GM23338 (cell line): ENCODE data around the gene HDAC9.

Experiments used
- CTCF ChIP-seq, 2 experiments: fragments of 200-600 bp in 1 of 2; sonication (generic) in 1 of 2; conservative IDR thresholded peaks; 2 replicates each; pipeline versions ENCODE4 v1.5.1 to v1.6.1; 2016 to 2017; ENCODE audit warnings: antibody characterized with exemption in 2 of 2, low read depth in 2 of 2, mild to moderate bottlenecking in 2 of 2, moderate library complexity in 1 of 2
- EZH2 ChIP-seq: fragments of 200-600 bp; sonication (generic); IDR thresholded peaks from one replicate; pipeline ENCODE4 v1.8.0; 2017; ENCODE audit warnings: antibody characterized with exemption, mild to moderate bottlenecking, low read depth; ENCODE audit not compliant: unreplicated experiment
- EZH2phosphoT487 ChIP-seq: fragments of 200-600 bp; sonication (generic); IDR thresholded peaks from one replicate; pipeline ENCODE4 v1.8.1; 2018; ENCODE audit warnings: antibody characterized with exemption; ENCODE audit not compliant: unreplicated experiment
- REST ChIP-seq: IDR thresholded peaks from one replicate; pipeline ENCODE4 v1.6.1; 2018; ENCODE audit warnings: antibody characterized with exemption; ENCODE audit not compliant: unreplicated experiment

GRCh38 chr7:18547509-18548187 is 52.1 kb downstream of the HDAC9 start:
- no peak for TF ChIP-seq CTCF (conservative IDR thresholded peaks at IDR 0.05; ENCODE audit: low read depth in 2 of 2)
- no peak for TF ChIP-seq EZH2
- TF ChIP-seq EZH2phosphoT487, result no peak
- TF ChIP-seq REST, result no peak
